Activated T-helper 1 cell treated with anti-CD3 and anti-CD28 coated beads, Interleukin-12 subunit alpha, Interleukin-12 subunit beta, Interleukin-2, Interleukin-4 antibody, amounts not matched to agents 30 ng/mL and 10 ng/mL and 1 ng/mL, durations not matched to agents 14 hours and 24 hours and 36 hours (primary cell): ENCODE measurements around the gene LGR4. TPM values are rescaled to one million over a fixed set of nuclear protein-coding genes. Genes with fewer than 3 reads are reported as not detected.

ENCODE experiments used
- total RNA-seq: library from RNA; stranded (reverse); gene quantifications from 2 replicates; pipeline ENCODE4 v1.2.3, GENCODE V29; 2022

LGR4 gene
- total RNA-seq, 1 donor from 2014 or later, result not detected

Other genes starting within 250 kb of the LGR4 start
- 10.4 and 10.6 TPM in 2 replicates for gene CCDC34, start 109.6 kb downstream of the LGR4 start, total RNA-seq
- gene LIN7C, start 34.0 kb upstream of the LGR4 start, total RNA-seq, result 33.8 and 35.8 TPM in 2 replicates
- gene BDNF, start 227.7 kb upstream of the LGR4 start, total RNA-seq, result not detected in 2 replicates